Activated T-cell treated with anti-CD3 and anti-CD28 coated beads, Interleukin-2, amount 50 U/mL, for 72 hours (primary cell): ENCODE results near the gene ITCH. TPM values are rescaled to one million over a fixed set of nuclear protein-coding genes. Genes with fewer than 3 reads are reported as not detected.
"Not testable (repeated sequence)": the region's sequence is repeated elsewhere in the genome, so short reads cannot be mapped to it uniquely, and the experiment has no call there.

Source experiments
- ATAC-seq, 2 donors: fragments of 150-1000 bp; cut with Tn5 transposase; replicated peaks in 1 of 2; 2 replicates each; pipeline ENCODE4 v1.10.0; 2021; ENCODE audit warnings: moderate library complexity in 2 of 2, mild to moderate bottlenecking in 1 of 2
- DNase-seq, 2 donors: peaks; one replicate each; pipeline ENCODE4 v3.0.0; 2021 to 2022; ENCODE audit warnings: mixed read lengths in 1 of 2
- H3K27ac Mint-ChIP-seq: one replicate; pipeline ENCODE4 v1.8.0; 2022; ENCODE audit warnings: mild to moderate bottlenecking, moderate library complexity, mixed read lengths
- H3K27me3 Mint-ChIP-seq: one replicate; pipeline ENCODE4 v1.8.0; 2022; ENCODE audit warnings: low read depth, mixed read lengths
- H3K36me3 Mint-ChIP-seq, 2 donors: one replicate each; pipeline ENCODE4 v1.8.0; 2022; ENCODE audit warnings: mixed read lengths in 2 of 2, mild to moderate bottlenecking in 1 of 2; ENCODE audit not compliant: insufficient read depth in 2 of 2
- H3K4me1 Mint-ChIP-seq: one replicate; pipeline ENCODE4 v1.8.0; 2022; ENCODE audit warnings: low read depth, mixed read lengths
- H3K4me3 Mint-ChIP-seq, 2 donors: one replicate each; pipeline ENCODE4 v1.8.0; 2022; ENCODE audit warnings: mild to moderate bottlenecking in 2 of 2, mixed read lengths in 2 of 2, moderate library complexity in 2 of 2
- H3K9me3 Mint-ChIP-seq, 2 donors: one replicate each; pipeline ENCODE4 v1.8.0; 2022; ENCODE audit warnings: mixed read lengths in 2 of 2
- total RNA-seq, 2 donors: library from RNA; stranded (reverse); gene quantifications; one replicate each; pipeline ENCODE4 v1.2.3, GENCODE V29; 2022

The ITCH gene
- total RNA-seq, 2 donors from 2014 or later = 66.5 to 72.1 TPM

DNA sequence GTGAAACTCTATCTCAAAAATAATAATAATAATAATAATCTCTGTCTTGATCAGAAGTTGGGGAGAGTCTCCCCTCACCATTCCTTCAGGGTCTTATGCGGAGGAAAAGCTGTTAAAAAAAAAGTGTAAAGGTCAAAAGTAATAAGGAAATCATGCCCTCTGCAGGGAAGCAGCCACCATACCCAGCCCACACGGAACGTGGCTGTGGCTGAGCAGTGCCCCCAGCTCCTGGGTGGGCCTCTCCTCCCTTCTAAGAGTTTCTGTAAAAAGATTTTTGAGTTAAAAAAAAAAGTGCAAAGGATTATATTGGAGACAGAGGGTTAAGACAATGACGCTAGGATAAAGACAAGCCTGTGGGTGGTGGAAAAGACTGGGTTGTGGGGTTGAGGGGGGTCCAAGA lies 29.3 kb upstream of the ITCH start:
- no peak for DNase-seq
- Mint-ChIP-seq H3K9me3 (no peaks in the 10 kb centered on the region), H3K27me3 (no peaks in the 10 kb centered on the region), H3K27ac (no peak overlapping the region), H3K4me1 (no peaks in the 10 kb centered on the region), H3K4me3 (no peak overlapping the region), H3K36me3 (no peaks in the 10 kb centered on the region)
- ATAC-seq = no peak

DNA sequence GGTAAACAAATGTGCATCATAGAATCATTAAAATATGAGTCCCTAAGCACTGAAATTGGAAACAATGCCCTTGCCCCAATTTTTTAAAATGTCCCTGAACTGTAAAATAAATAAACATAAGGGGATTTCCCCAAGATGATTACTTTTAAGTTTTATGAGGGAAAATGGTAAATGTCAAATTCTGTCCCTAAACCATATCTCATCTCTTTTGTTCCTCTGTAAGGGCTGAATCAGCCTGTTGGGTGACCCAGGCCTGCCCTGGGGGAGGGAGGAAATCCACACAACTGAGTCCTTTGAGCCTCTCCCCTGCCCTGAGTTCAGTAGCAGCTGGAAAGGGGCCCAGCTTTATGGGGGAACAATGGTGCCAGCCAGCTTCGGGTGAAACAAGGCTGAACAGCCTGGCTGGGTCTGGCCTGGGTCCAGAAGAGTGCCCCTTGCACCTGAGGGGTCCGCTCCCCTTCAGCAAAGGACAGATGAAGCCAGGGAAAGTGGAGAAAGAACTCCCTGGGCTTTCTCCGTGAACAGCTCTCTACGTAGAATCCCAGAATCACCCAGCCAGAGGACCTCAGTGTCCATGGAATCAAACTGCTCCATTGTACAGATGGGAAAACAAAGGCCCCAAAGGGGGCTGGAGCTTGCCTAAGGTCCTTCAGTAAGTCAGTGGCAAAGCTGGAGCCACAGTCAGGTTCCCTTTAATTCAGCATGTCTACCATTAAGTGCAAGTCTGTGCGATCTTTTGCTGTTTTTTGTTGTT lies 28.2 kb upstream of the ITCH start:
- Mint-ChIP-seq H3K4me1 (no peaks in the 10 kb centered on the region), H3K36me3 (no peaks in the 10 kb centered on the region), H3K4me3 (no peak overlapping the region), H3K9me3 (no peaks in the 10 kb centered on the region), H3K27me3 (no peaks in the 10 kb centered on the region), H3K27ac (no peak overlapping the region)
- DNase-seq = no peak
- no peak for ATAC-seq

DNA sequence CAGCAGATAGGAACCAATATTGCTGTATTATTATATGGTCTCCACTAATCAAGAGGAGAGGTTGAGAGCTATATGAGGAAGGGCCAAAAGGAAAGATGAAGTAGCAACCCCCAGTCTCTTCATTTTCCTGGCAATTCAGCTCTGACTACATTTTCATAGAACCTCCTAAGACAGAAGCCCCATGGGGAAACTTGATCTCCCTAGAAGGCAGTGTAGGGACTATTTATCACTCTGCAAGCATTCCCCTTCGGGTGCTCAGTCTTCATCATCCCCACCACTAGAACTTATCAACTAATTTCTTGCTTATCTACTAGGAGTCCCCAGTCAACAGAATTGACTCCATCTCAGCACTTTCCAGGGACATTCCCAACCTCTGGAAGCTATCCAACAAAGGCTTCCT lies 25.5 kb upstream of the ITCH start:
- ATAC-seq = no peak
- H3K4me3 Mint-ChIP-seq = no peak overlapping the region
- H3K27ac Mint-ChIP-seq = no peak overlapping the region

DNA sequence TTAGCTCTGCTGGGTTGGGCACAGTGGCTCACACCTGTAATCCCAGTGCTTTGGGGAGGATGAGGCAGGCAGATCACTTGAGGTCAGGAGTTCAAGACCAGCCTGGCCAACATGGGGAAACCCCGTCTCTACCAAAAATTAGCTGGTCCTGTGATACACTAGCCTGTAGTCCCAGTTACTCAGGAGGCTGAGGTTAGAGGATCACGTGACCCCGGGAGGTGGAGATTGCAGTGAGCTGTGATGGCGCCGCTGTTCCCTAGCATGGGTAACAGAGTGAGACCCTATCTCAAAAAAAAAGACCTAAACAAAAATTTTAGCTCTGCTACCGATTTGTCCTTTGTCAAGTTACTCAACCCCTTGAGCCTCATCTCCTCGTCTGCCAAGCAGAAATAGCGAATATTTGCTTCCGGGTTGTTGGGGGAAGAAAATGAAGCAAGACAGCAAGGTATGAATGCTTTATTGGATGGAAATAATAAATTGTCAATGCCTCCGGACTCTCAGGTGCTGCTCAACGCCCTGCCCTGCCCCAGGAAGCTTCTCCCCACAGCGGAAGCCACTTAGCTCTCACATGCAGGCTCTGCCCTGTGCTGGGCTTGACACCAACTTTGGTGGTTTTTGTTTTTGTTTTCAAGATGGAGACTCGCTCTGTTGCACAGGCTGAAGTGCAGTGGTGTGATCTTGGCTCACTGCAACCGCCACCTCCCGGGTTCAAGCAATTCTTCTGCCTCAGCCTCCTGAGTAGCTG lies 24.9 kb upstream of the ITCH start:
- no peak for ATAC-seq
- DNase-seq = no peak
- H3K4me3 Mint-ChIP-seq = peak overlapping the region; percentile 8 to 22
- H3K4me1 Mint-ChIP-seq = no peaks in the 10 kb centered on the region
- no peaks in the 10 kb centered on the region for H3K27me3 Mint-ChIP-seq
- H3K36me3 Mint-ChIP-seq = no peaks in the 10 kb centered on the region
- no peak overlapping the region for H3K27ac Mint-ChIP-seq
- H3K9me3 Mint-ChIP-seq = no peaks in the 10 kb centered on the region

More for the DNA sequence above, 25.5 kb upstream of the ITCH start:
- no peaks in the 10 kb centered on the region for H3K27me3 Mint-ChIP-seq
- no peaks in the 10 kb centered on the region for H3K9me3 Mint-ChIP-seq
- no peaks in the 10 kb centered on the region for H3K4me1 Mint-ChIP-seq
- no peak for DNase-seq
- H3K36me3 Mint-ChIP-seq = no peaks in the 10 kb centered on the region

DNA sequence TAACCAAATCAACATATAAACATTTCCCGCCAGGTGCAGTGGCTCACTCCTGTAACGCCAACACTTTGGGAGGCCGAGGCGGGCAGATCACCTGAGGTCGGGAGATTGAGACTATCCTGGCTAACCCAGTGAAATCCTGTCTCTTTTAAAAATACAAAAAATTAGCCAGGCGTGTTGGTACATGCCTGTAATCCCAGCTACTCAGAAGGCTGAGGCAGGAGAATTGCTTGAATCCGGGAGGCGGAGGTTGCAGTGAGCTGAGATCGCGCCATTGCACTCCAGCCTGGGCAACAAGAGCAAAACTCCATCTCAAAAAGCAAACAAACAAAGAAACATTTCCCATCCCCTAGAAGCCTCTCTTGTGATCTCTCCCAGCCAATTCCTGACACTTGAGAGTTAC lies 22.3 kb upstream of the ITCH start:
- H3K27ac Mint-ChIP-seq, H3K27me3 Mint-ChIP-seq, H3K4me1 Mint-ChIP-seq, H3K9me3 Mint-ChIP-seq, ATAC-seq, H3K4me3 Mint-ChIP-seq, H3K36me3 Mint-ChIP-seq, DNase-seq: not testable (repeated sequence)

DNA sequence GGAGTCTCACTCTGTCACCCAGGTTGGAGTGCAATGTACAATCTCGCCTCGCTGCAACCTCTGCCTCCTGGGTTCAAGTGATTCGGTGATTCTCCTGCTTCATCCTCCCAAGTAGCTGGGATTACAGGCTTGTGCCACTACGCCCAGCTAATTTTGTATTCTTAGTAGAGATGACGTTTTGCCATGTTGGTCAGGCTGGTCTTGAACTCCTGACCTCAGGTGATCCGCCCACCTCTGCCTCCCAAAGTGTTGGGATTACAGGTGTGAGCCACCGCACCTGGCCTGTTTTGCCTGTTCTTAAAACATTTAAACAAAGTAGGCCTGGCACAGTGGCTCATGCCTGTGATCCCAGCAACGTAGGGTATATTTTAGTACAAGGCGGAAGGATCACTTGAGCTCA lies 21.9 kb upstream of the ITCH start:
- not testable (repeated sequence) for H3K4me3 Mint-ChIP-seq, H3K27ac Mint-ChIP-seq

DNA sequence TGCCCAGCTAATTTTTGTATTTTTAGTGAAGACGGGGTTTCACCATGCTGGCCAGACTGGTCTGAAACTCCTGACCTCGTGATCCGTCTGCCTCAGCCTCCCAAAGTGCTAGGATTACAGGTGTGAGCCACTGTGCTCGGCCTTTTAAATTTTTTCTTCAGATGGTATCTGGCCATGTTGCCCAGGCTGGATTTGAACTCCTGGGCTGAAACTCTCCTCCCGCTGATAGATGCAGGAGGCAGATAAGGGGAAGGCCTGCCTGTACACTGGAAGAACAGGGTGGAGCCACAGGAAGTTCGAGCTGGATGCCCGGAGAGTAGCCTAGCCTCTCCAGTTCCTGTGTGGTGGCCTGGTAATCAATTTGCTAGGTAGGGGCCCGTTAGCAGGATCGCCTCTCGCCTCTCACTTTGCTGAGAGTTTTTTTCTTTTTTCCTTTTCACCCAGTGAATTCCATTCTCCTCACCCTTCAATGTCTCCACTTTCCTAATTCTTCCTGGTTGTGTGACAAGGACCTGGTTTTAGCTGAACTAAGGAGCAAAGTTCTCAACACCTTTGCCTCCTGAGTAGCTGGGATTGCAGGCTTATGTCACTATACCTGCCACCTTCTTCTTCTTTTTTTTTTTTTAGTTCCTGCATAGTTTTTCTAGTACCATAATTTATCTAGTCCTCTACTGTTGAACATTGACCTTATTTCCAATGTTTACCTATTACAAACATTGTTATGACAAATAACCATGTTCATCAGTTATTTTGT lies 19.4 kb upstream of the ITCH start:
- Mint-ChIP-seq H3K27ac (peak overlapping the region; percentile 87), H3K27me3 (no peaks in the 10 kb centered on the region), H3K9me3 (no peaks in the 10 kb centered on the region), H3K4me3 (no peak overlapping the region), H3K36me3 (no peaks in the 10 kb centered on the region), H3K4me1 (no peaks in the 10 kb centered on the region)
- DNase-seq = no peak
- no peak for ATAC-seq

More for the DNA sequence above, 21.9 kb upstream of the ITCH start:
- not testable (repeated sequence) for H3K9me3 Mint-ChIP-seq, H3K27me3 Mint-ChIP-seq, H3K4me1 Mint-ChIP-seq, ATAC-seq, H3K36me3 Mint-ChIP-seq, DNase-seq

DNA sequence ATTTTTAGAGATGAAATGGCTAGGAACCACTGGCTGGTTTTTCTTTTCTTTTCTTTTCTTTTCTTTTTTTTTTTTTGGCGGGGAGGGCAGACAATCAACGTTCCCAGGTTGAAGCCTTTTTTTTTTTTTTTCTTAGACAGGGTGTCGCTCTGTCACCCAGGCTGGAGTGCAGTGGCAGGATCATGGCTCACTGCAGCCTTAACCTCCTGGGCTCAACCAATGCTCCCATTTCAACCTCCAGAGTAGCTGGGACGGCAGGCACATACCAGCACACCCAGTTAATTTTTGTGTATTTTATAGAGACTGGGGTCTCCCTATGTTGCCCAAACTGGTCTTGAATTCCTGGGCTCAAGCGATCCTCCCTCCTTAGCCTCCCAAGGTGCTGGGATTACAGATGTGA lies 18.8 kb upstream of the ITCH start:
- H3K4me3 Mint-ChIP-seq = no peak overlapping the region
- ATAC-seq (no peak), DNase-seq (no peak)
- H3K4me1 Mint-ChIP-seq = no peaks in the 10 kb centered on the region
- no peaks in the 10 kb centered on the region for H3K9me3 Mint-ChIP-seq
- no peaks in the 10 kb centered on the region for H3K27me3 Mint-ChIP-seq
- no peak overlapping the region for H3K27ac Mint-ChIP-seq
- H3K36me3 Mint-ChIP-seq = no peaks in the 10 kb centered on the region

DNA sequence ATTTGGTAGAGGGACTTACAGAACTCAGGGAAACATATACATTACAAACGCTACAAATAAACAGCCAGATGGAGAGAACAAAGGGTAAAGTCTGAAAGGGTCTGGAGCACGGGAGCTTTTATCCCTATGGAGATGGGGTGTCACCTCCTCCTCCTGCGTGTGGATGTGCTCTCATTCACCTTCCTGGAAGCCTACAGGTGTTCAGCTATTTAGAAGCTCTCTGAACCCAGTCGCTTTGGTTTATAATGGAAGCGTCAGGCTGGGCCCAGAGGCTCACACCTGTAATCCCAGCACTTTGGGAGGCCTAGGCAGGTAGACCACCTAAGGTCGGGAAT lies 17.7 kb upstream of the ITCH start:
- peaks cover 7% of the 10 kb centered on the region for H3K4me1 Mint-ChIP-seq
- DNase-seq = no peak
- no peaks in the 10 kb centered on the region for H3K36me3 Mint-ChIP-seq
- H3K9me3 Mint-ChIP-seq = no peaks in the 10 kb centered on the region
- ATAC-seq = no peak
- no peak overlapping the region for H3K4me3 Mint-ChIP-seq
- H3K27ac Mint-ChIP-seq = no peak overlapping the region
- no peaks in the 10 kb centered on the region for H3K27me3 Mint-ChIP-seq

DNA sequence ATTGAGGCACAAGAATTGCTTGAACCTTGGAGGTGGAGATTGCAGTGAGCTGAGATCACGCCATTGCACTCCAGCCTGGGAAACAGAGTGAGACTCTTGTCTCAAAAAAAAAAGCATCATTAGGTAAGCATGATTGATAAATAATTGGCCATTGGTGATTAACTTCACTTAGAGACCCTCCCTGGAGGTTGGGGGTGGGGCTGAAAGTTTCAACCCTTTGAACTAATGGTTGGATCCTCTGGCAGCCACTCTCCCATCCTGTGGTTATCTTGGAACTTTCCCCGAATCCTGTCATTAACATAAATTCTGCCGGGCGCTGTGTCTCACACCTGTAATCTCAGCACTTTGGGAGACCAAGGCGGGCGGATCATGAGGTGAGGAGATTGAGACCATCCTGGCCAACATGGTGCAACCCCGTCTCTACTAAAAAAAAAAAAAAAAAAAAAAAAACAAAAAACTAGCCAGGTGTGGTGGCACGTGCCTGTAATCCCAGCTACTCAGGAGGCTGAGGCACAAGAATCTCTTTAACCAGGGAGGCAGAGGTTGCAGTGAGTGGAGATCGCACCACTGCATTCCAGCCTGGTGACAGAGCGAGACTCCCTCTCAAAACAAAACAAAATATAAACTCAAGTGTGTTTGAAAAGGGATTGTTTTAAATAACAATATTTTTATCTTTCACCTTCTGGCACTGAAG lies 17.1 kb upstream of the ITCH start:
- H3K36me3 Mint-ChIP-seq, H3K4me1 Mint-ChIP-seq, H3K27ac Mint-ChIP-seq, H3K4me3 Mint-ChIP-seq, H3K27me3 Mint-ChIP-seq, ATAC-seq, H3K9me3 Mint-ChIP-seq, DNase-seq: not testable (repeated sequence)

DNA sequence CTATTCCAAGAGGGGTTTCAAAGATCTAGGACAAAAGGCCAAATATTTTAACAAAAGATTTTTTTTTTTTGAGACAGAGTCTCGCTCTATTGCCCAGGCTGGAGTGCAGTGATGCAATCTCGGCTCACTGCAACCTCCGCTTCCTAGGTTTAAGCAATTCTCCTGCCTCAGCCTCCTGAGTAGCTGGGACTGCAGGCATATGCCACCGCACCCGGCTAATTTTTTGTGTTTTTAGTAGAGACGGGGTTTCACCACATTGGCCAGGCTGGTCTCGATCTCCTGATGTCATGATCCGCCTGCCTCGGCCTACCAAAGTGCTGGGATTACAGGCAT lies 16.6 kb upstream of the ITCH start:
- H3K4me3 Mint-ChIP-seq, H3K36me3 Mint-ChIP-seq, ATAC-seq, H3K9me3 Mint-ChIP-seq, H3K27ac Mint-ChIP-seq, H3K27me3 Mint-ChIP-seq, DNase-seq, H3K4me1 Mint-ChIP-seq: not testable (repeated sequence)

DNA sequence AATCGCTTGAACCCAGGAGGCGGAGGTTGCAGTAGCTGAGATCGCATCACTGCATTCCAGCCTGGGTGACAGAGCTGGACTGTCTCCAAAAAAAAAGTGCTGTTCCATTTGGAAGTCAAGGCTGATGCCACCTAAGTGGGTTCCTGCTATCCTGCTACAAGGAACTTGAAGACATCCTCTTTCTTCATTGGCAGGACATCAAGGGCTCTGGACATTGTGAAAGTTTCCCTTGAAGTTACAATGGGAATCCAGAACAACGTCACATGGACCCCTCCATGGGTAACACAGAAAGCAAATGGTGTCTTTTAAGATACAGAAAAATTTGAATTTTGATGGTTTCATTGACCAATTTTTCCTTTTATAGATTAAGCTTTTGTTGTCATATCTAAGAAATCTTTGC lies 15.5 kb upstream of the ITCH start:
- H3K9me3 Mint-ChIP-seq = no peaks in the 10 kb centered on the region
- H3K27me3 Mint-ChIP-seq = no peaks in the 10 kb centered on the region
- H3K36me3 Mint-ChIP-seq = no peaks in the 10 kb centered on the region
- H3K4me1 Mint-ChIP-seq = peaks cover 7% of the 10 kb centered on the region
- ATAC-seq (no peak), DNase-seq (no peak)
- no peak overlapping the region for H3K27ac Mint-ChIP-seq
- H3K4me3 Mint-ChIP-seq = no peak overlapping the region

DNA sequence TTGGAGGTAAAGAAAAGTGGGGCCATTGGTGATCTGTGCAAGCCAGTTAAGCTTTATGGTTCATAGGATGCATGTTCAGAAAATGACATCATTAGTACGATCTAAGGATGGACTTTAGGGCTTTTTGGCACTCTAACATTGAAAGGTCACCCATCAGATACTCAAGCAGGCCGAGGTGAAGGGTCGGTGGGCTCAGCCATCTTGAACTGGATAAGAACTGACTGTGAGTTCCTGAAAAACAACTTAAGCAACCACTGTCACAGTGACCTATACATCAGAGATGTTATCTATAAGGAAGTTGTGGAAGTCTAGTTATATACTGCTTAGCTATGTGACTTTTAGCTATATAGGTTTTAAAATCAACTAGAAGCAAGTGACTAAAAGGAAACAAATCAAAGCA lies 13.0 kb upstream of the ITCH start:
- Mint-ChIP-seq H3K27me3 (no peaks in the 10 kb centered on the region), H3K4me3 (no peak overlapping the region), H3K4me1 (peaks cover 7% of the 10 kb centered on the region), H3K36me3 (no peaks in the 10 kb centered on the region), H3K9me3 (no peaks in the 10 kb centered on the region), H3K27ac (no peak overlapping the region)
- ATAC-seq (peak in 1 of 2 donors; percentile 48), DNase-seq (no peak)
